AG04450 (cell line): Measurements from ENCODE around the gene LRRC59. TPM values are rescaled to one million over a fixed set of nuclear protein-coding genes. Genes with fewer than 3 reads are reported as not detected.

Experiments
- CTCF ChIA-PET: fragments of 300-600, 350-600 bp; formaldehyde crosslinking; extraction: SDS; loops from one replicate; lab custom pipeline; 2022; ENCODE audit warnings: antibody characterized with exemption, inconsistent platforms; lab: Charles Lee
- POLR2A ChIA-PET: fragments of 350-600 bp; formaldehyde crosslinking; extraction: SDS; loops from one replicate; lab custom pipeline; 2021; ENCODE audit warnings: antibody characterized with exemption, inconsistent platforms; lab: Yijun Ruan, JAX
- DNase-seq: peaks from one replicate; pipeline ENCODE4 v3.0.0-alpha.2; 2011; ENCODE audit warnings: low read depth, low spot score
- H3K27ac ChIP-seq: one replicate; pipeline ENCODE4 v1.5.1; 2012; ENCODE audit warnings: low read depth, low read length, control low read depth
- H3K27me3 ChIP-seq: one replicate; pipeline ENCODE4 v1.6.0; 2012; ENCODE audit warnings: low read length; ENCODE audit not compliant: control insufficient read depth, insufficient read depth
- H3K4me3 ChIP-seq: 2 replicates; pipeline ENCODE4 v1.5.1; 2011; ENCODE audit warnings: mild to moderate bottlenecking, low read depth, low read length, control low read depth
- H3K9me3 ChIP-seq: 2 replicates; pipeline ENCODE4 v1.5.1; 2012; ENCODE audit warnings: low read length; ENCODE audit not compliant: control insufficient read depth, insufficient read depth
- polyA plus RNA-seq: library from polyadenylated mRNA; depleted of rRNA; stranded (reverse); fragments of >200 nt; gene quantifications from 2 replicates; pipeline ENCODE4 v1.2.3, GENCODE V29; 2011
- TF ChIP-seq, protein P1 (sequence below): IDR thresholded peaks from 2 replicates; pipeline ENCODE4 v1.5.1; 2011; ENCODE audit warnings: low read depth, low read length, control low read depth, inconsistent platforms

LRRC59 gene
- polyA plus RNA-seq, 1 experiment = 143 TPM

DNA sequence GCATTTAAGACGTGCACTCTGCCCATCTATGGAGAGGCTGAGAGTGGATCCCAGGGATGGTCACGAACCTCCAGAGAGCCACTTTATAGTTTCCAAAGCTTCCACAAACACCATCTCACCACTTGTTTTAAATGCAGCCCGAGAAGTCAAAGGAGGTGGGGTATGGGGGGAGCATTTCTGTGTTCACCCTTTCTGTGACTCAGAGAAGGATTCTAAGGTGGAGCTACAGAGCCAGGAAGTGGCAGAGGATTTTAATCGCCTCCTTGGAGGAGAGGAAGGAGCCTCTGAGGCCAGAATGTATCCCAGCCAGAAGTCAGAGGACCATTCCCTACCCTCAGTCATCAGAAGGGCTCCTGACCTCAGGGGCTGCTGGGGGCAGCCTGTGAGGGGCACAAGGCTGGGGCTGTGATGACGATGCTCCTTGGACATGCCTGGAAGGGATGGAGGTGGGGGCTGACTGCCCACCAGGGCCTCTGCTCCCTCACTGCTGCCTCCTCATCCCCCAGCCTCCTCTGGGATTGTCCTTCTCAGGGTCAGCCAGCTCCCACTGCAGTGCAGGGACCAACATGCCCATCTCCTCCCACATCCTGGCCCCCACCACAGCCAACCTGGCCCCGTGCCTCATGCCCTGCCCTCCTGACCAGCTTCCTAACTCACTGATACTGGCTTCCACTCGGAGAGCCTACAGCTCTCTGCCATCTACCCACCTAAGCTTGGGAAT, 48.6 kb downstream of the LRRC59 start:
- no peak overlapping the region for H3K27ac ChIP-seq
- no peaks in the 10 kb centered on the region; the same call in 1 of the 2 replicates for H3K9me3 ChIP-seq
- DNase-seq = no peak
- POLR2A ChIA-PET = interaction anchor here (0.7 kb wide), 3 partner anchors 13 to 147 kb away, joined by 3 read pairs; partner anchors contain the start of gene COL1A1
- H3K27me3 ChIP-seq = no peaks in the 10 kb centered on the region
- H3K4me3 ChIP-seq = peak overlapping the region; percentile 0; the same call in 1 of the 2 replicates
- TF ChIP-seq, protein P1, sequence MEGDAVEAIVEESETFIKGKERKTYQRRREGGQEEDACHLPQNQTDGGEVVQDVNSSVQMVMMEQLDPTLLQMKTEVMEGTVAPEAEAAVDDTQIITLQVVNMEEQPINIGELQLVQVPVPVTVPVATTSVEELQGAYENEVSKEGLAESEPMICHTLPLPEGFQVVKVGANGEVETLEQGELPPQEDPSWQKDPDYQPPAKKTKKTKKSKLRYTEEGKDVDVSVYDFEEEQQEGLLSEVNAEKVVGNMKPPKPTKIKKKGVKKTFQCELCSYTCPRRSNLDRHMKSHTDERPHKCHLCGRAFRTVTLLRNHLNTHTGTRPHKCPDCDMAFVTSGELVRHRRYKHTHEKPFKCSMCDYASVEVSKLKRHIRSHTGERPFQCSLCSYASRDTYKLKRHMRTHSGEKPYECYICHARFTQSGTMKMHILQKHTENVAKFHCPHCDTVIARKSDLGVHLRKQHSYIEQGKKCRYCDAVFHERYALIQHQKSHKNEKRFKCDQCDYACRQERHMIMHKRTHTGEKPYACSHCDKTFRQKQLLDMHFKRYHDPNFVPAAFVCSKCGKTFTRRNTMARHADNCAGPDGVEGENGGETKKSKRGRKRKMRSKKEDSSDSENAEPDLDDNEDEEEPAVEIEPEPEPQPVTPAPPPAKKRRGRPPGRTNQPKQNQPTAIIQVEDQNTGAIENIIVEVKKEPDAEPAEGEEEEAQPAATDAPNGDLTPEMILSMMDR = no peak
- CTCF ChIA-PET = interaction anchor here (0.6 to 4.1 kb wide), 3 partner anchors 13 to 671 kb away, joined by 3 to 29 read pairs (median 5); no protein-coding TSS in a partner anchor

DNA sequence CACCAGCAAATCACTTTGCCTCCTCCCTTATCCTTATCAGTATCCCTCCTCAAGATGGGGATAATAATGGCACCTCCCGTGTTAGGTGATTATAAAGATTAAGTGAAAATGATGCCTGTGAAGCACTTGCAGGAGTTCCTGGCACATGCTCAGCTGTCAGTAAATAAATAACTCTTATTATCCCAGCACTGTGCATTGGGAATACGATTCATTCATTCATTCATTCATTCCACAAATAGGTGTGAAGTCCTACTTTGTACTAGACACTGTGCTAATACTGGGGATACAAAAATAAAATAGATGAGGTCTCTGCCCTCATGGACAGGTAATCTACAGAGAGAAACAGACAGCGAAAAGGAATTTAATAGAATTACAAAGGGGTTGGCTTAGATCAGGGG, 49.4 kb downstream of the LRRC59 start:
- TF ChIP-seq, protein P1 = no peak
- no peak for DNase-seq
- Histone ChIP-seq H3K4me3 (peak overlapping the region; percentile 85), H3K27me3 (no peaks in the 10 kb centered on the region), H3K27ac (no peak overlapping the region), H3K9me3 (no peaks in the 10 kb centered on the region; the same call in 1 of the 2 replicates)
- POLR2A ChIA-PET = no interaction called here
- CTCF ChIA-PET = interaction anchor here (0.6 to 4.1 kb wide), 4 partner anchors 14 to 254 kb away, joined by 3 to 29 read pairs (median 6); no protein-coding TSS in a partner anchor

DNA sequence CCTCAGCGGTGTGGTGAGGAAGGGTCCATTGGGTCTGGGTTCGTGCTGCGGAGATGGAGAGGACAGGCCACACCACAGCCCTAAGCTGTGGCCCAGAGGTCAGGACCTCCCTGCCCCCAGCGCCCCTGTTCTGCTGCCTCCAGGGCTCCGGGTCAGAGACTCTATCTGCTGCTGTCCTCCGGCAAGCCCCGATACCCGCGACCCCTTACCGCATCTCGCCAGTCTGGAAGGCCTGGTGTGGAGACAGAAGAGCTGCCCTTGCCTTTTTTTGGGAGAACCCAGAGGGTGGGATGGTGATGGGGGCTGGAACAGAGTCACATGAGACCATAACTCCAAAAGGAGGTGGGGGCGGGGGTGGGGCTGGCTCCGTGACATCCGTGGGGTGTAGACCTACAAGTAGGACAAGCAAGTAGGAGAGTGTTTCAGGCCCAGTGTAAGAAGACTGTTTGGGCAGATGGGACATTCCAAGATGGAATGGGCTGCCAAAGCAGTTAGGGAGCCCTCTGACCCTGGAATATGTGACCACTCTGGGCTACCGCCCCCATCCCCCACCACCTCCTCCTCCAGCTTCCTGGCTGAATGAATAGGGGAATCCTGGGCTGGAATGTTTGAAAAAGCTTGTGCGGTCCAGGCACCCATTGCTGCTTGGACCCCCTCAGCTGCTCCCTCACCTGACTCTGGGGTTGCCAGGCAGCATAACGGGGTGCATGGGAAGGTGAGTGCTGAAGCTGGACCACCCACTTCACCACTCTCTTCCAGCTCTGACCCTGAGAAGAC, 50.0 kb downstream of the LRRC59 start:
- no peak for DNase-seq
- Histone ChIP-seq H3K4me3 (peak overlapping the region; percentile 85), H3K27ac (no peak overlapping the region), H3K9me3 (no peaks in the 10 kb centered on the region; the same call in 1 of the 2 replicates), H3K27me3 (no peaks in the 10 kb centered on the region)
- ChIA-PET CTCF (interaction anchor here (0.6 to 4.1 kb wide), 5 partner anchors 15 to 253 kb away, joined by 3 to 29 read pairs (median 6); no protein-coding TSS in a partner anchor), POLR2A (interaction anchor here (1.0 to 1.1 kb wide), 2 partner anchors 15 to 146 kb away, joined by 3 to 4 read pairs; partner anchors contain the start of gene COL1A1)
- TF ChIP-seq, protein P1 = no peak

DNA sequence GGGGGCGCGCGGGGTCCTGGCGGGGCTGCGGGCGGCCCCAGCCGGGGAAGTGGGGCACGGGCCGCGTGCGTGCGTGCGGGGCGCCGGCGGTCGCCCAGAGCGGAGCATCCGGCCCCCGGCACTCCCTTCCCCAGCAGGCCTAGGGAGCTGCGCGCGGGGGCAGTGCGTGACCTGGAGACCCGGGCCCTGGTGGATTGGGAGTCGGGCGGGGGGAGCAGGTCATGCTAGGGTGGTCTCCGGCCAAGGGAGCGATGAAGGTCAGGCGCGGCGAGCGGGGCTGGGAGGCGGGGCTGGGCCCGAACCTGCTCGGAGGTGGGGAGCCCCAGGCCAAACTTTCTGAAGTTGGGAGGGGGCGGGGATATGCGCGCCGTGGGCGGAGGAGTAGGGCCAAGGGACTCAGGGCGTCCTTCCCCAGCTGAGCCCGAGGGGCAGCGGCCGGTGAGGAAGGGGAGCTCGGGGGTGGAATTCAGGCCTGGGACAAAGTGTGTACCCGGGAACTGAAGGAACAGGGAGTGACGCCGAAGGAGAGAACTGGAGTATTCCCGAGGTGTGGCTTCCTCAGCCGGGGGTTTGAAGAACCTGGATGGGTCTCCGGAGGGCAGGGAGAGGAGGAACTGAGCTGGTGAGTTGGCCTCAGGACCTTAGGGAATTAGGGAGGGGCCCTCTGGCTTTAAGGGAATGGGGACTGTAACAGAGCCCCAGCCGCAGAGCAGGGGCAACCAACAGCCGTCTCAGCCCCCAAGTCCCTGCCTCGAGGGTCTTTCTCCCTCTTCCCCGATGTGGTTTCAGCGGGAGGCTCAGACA, 50.8 kb downstream of the LRRC59 start:
- no peak for DNase-seq
- POLR2A ChIA-PET = interaction anchor here (1.0 to 1.1 kb wide), 2 partner anchors 16 to 145 kb away, joined by 3 to 4 read pairs; partner anchors contain the start of gene COL1A1
- CTCF ChIA-PET = interaction anchor here (1.5 to 4.1 kb wide), 4 partner anchors 15 to 252 kb away, joined by 3 to 29 read pairs (median 6); no protein-coding TSS in a partner anchor
- Histone ChIP-seq H3K4me3 (peak overlapping the region; percentile 85), H3K9me3 (no peaks in the 10 kb centered on the region; the same call in 1 of the 2 replicates), H3K27me3 (no peaks in the 10 kb centered on the region), H3K27ac (no peak overlapping the region)
- TF ChIP-seq, protein P1 = no peak
